Esophagus squamous epithelium (tissue), 5 donors: Measurements from ENCODE around the gene PRKCE. TPM values are rescaled to one million over a fixed set of nuclear protein-coding genes. Genes with fewer than 3 reads are reported as not detected.
A peak's percentile ranks its signal among the peaks of the same experiment; 100 is the strongest.

Source experiments
- DNase-seq: peaks from one replicate; lab custom pipeline; 2025; lab: John Stamatoyannopoulos, UW
- H3K27ac ChIP-seq, 4 donors: fragments of 200-600 bp; sonication (generic); one replicate each; pipeline ENCODE4 v1.5.1; 2016 to 2019; ENCODE audit warnings: mild to moderate bottlenecking in 1 of 4
- H3K27me3 ChIP-seq, 4 donors: fragments of 200-600 bp; sonication (generic); 1 replicate in 3 of 4; 2 replicates in 1 of 4; pipeline versions ENCODE4 v1.5.1 to v1.6.0; 2017 to 2021; ENCODE audit warnings: antibody characterized with exemption in 1 of 4
- H3K36me3 ChIP-seq, 3 donors: fragments of 200-600 bp; sonication (generic); one replicate each; pipeline ENCODE4 v1.5.1; 2016 to 2019
- H3K4me1 ChIP-seq, 3 donors: fragments of 200-600 bp; sonication (generic); one replicate each; pipeline ENCODE4 v1.5.1; 2017 to 2019
- H3K4me3 ChIP-seq, 4 donors: fragments of 200-600 bp; sonication (generic); 1 replicate in 3 of 4; 2 replicates in 1 of 4; pipeline ENCODE4 v1.5.1; 2016 to 2019; ENCODE audit warnings: mild to moderate bottlenecking in 2 of 4, moderate library complexity in 1 of 4
- H3K9me3 ChIP-seq, 3 donors: fragments of 200-600 bp; sonication (generic); one replicate each; pipeline ENCODE4 v1.5.1; 2016 to 2019
- CTCF ChIP-seq, 6 experiments: fragments of 450-650 bp in 4 of 6; fragments of 200-600 bp in 2 of 6; sonication (generic) in 2 of 6; IDR thresholded peaks; one replicate each; pipeline ENCODE4 v1.5.1; 2016 to 2019; ENCODE audit warnings: antibody characterized with exemption in 6 of 6, mild to moderate bottlenecking in 4 of 6, moderate library complexity in 4 of 6
- POLR2A ChIP-seq, 4 donors: fragments of 450-650 bp; IDR thresholded peaks; one replicate each; pipeline ENCODE4 v1.6.1; 2017; ENCODE audit warnings: antibody characterized with exemption in 4 of 4, mild to moderate bottlenecking in 4 of 4, moderate library complexity in 3 of 4
- WGBS, 2 donors: methylation state at CpG; one replicate each; pipeline ENCODE4 v1.1.5; 2018; 5-methylcytosine and 5-hydroxymethylcytosine counted together
- intact Hi-C: fragments of 100-400 bp; cut with DNase I; formaldehyde crosslinking; loops from one replicate; pipeline ENCODE4 v1.15.0; 2022
- total RNA-seq, 4 donors: library from RNA; depleted of rRNA; stranded (reverse); fragments of >200 nt; gene quantifications; one replicate each; pipeline ENCODE4 v1.1.0, GENCODE V29; 2016
- donor health status: DM: yes; HTN: yes; CAD: no.

Gene PRKCE
- total RNA-seq, 4 donors from 2014 or later = 6.5 to 13.7 (median 9.9) TPM

GRCh38 chr2:46073540-46074046, 422.1 kb downstream of the PRKCE start:
- Histone ChIP-seq H3K4me3 (no peak overlapping the region), H3K36me3 (no peaks in the 10 kb centered on the region), H3K27me3 (no peaks in the 10 kb centered on the region), H3K27ac (peak overlapping the region in 3 of 4 donors; percentile 46 to 58 (median 54)), H3K4me1 (peaks cover 0 to 22% (median 0%) of the 10 kb centered on the region in 3 donors), H3K9me3 (no peaks in the 10 kb centered on the region)
- no peak for TF ChIP-seq CTCF (IDR thresholded peaks at IDR 0.05)
- no peak for TF ChIP-seq POLR2A (IDR thresholded peaks at IDR 0.05)
- 35 to 50% methylated on average over 9 of the region's 9 CpGs for WGBS, 2 donors
- DNase-seq = no peak
- intact Hi-C loops = no loop called here

- H3K9me3 ChIP-seq = no peaks in the 10 kb centered on the region
- H3K27ac ChIP-seq = no peak overlapping the region
- DNase-seq = no peak
- TF ChIP-seq POLR2A (IDR thresholded peaks at IDR 0.05) = no peak
- peaks cover 0 to 28% (median 0%) of the 10 kb centered on the region in 3 donors for H3K4me1 ChIP-seq
- H3K27me3 ChIP-seq = no peaks in the 10 kb centered on the region
- intact Hi-C loops = no loop called here
- H3K4me3 ChIP-seq = no peak overlapping the region
- 87 to 88% methylated on average over 3 to 4 of the region's 4 CpGs for WGBS, 2 donors
- no peaks in the 10 kb centered on the region for H3K36me3 ChIP-seq
Observed at GRCh38 chr2:46074501-46074900, 423.0 kb downstream of the PRKCE start.

- Histone ChIP-seq H3K4me3 (no peak overlapping the region), H3K4me1 (peaks cover 0 to 42% (median 0%) of the 10 kb centered on the region in 3 donors), H3K27ac (peak overlapping the region in 3 of 4 donors; percentile 12 to 55 (median 52)), H3K9me3 (no peaks in the 10 kb centered on the region), H3K27me3 (no peaks in the 10 kb centered on the region), H3K36me3 (no peaks in the 10 kb centered on the region)
- DNase-seq = no peak
- intact Hi-C loops = loop anchor here (5.0 kb wide), 1 partner anchor 286 kb away; no protein-coding TSS in a partner anchor
- TF ChIP-seq POLR2A (IDR thresholded peaks at IDR 0.05) = no peak
- no peak for TF ChIP-seq CTCF (IDR thresholded peaks at IDR 0.05)
- 76 to 87% methylated on average over 5 of the region's 5 CpGs for WGBS, 2 donors
Observed at GRCh38 chr2:46075848-46076247, 424.4 kb downstream of the PRKCE start.

GRCh38 chr2:46076251-46076650, 424.8 kb downstream of the PRKCE start:
- TF ChIP-seq POLR2A (IDR thresholded peaks at IDR 0.05) = no peak
- no peak for TF ChIP-seq CTCF (IDR thresholded peaks at IDR 0.05)
- no peak for DNase-seq
- Histone ChIP-seq H3K27me3 (no peaks in the 10 kb centered on the region), H3K36me3 (no peaks in the 10 kb centered on the region), H3K4me1 (peaks cover 0 to 44% (median 0%) of the 10 kb centered on the region in 3 donors), H3K4me3 (no peak overlapping the region), H3K27ac (peak overlapping the region in 3 of 4 donors; percentile 12 to 55 (median 52)), H3K9me3 (no peaks in the 10 kb centered on the region)
- intact Hi-C loops = loop anchor here (5.0 kb wide), 1 partner anchor 286 kb away; no protein-coding TSS in a partner anchor
- WGBS, 2 donors = 86 to 89% methylated on average over 4 of the region's 4 CpGs

GRCh38 chr2:46076875-46077274, 425.4 kb downstream of the PRKCE start:
- DNase-seq = no peak
- no peak overlapping the region for H3K4me3 ChIP-seq
- 92 to 93% methylated on average over 7 of the region's 7 CpGs for WGBS, 2 donors
- TF ChIP-seq POLR2A (IDR thresholded peaks at IDR 0.05) = no peak
- no peak for TF ChIP-seq CTCF (IDR thresholded peaks at IDR 0.05)
- peaks cover 0 to 44% (median 0%) of the 10 kb centered on the region in 3 donors for H3K4me1 ChIP-seq
- H3K36me3 ChIP-seq = no peaks in the 10 kb centered on the region
- H3K9me3 ChIP-seq = no peaks in the 10 kb centered on the region
- peak overlapping the region in 2 of 4 donors; percentile 52 to 55 for H3K27ac ChIP-seq
- intact Hi-C loops = loop anchor here (5.0 kb wide), 1 partner anchor 285 kb away; no protein-coding TSS in a partner anchor
- no peaks in the 10 kb centered on the region for H3K27me3 ChIP-seq
